ENCODE results near the gene S100A3.

The S100A3 gene

GRCh38 chr1:153572569-153573015, 23.5 kb upstream of the S100A3 start:
- no peak overlapping the region for H3K27ac ChIP-seq (ENCODE audit: low read depth, low read length)
- H3K9me2 ChIP-seq (replicated peaks; ENCODE audit: insufficient read depth, low read length): no peaks in the 10 kb centered on the region
- H3K9me3 ChIP-seq (ENCODE audit: insufficient read depth, low read length): no peaks in the 10 kb centered on the region
- no peaks in the 10 kb centered on the region for H3K27me3 ChIP-seq (ENCODE audit: low read length)
- no peak overlapping the region for H2AFZ ChIP-seq (ENCODE audit: low read depth, low read length, severe bottlenecking)
- H3K4me2 ChIP-seq (ENCODE audit: low read depth, low read length, poor library complexity, severe bottlenecking): no peak overlapping the region
- no peaks in the 10 kb centered on the region for H3K36me3 ChIP-seq (ENCODE audit: low read length)
- no peak overlapping the region for H3K9ac ChIP-seq (ENCODE audit: low read length)
- TF ChIP-seq CTCF (IDR thresholded peaks at IDR 0.05; ENCODE audit: insufficient read depth, low read length, poor library complexity, severe bottlenecking): peak; percentile 69
- no peak for TF ChIP-seq EZH2phosphoT487 (conservative IDR thresholded peaks at IDR 0.05; ENCODE audit: low read length)
- H3F3A ChIP-seq (ENCODE audit: insufficient read depth): no peaks in the 10 kb centered on the region
- H4K20me1 ChIP-seq (ENCODE audit: low read depth, low read length): no peaks in the 10 kb centered on the region
- no peaks in the 10 kb centered on the region for H3K79me2 ChIP-seq (ENCODE audit: insufficient read depth, low read length)
- H3K4me3 ChIP-seq (ENCODE audit: insufficient read depth, low read length, poor library complexity, severe bottlenecking): no peak overlapping the region

- no peak for TF ChIP-seq CTCF (IDR thresholded peaks at IDR 0.05; ENCODE audit: insufficient read depth, low read length, poor library complexity, severe bottlenecking)
- no peak for TF ChIP-seq EZH2phosphoT487 (conservative IDR thresholded peaks at IDR 0.05; ENCODE audit: low read length)
- Histone ChIP-seq H3K9me2 (replicated peaks; ENCODE audit: insufficient read depth, low read length) (no peaks in the 10 kb centered on the region), H3K4me2 (ENCODE audit: low read depth, low read length, poor library complexity, severe bottlenecking) (no peak overlapping the region), H3K4me3 (ENCODE audit: insufficient read depth, low read length, poor library complexity, severe bottlenecking) (no peak overlapping the region), H3F3A (ENCODE audit: insufficient read depth) (no peaks in the 10 kb centered on the region), H3K36me3 (ENCODE audit: low read length) (no peaks in the 10 kb centered on the region), H3K79me2 (ENCODE audit: insufficient read depth, low read length) (no peaks in the 10 kb centered on the region), H3K9me3 (ENCODE audit: insufficient read depth, low read length) (no peaks in the 10 kb centered on the region), H3K27ac (ENCODE audit: low read depth, low read length) (no peak overlapping the region), H3K27me3 (ENCODE audit: low read length) (no peaks in the 10 kb centered on the region), H2AFZ (ENCODE audit: low read depth, low read length, severe bottlenecking) (no peak overlapping the region), H3K9ac (ENCODE audit: low read length) (no peak overlapping the region), H4K20me1 (ENCODE audit: low read depth, low read length) (no peaks in the 10 kb centered on the region)
Measured at GRCh38 chr1:153571706-153572105, 22.6 kb upstream of the S100A3 start.

DNA sequence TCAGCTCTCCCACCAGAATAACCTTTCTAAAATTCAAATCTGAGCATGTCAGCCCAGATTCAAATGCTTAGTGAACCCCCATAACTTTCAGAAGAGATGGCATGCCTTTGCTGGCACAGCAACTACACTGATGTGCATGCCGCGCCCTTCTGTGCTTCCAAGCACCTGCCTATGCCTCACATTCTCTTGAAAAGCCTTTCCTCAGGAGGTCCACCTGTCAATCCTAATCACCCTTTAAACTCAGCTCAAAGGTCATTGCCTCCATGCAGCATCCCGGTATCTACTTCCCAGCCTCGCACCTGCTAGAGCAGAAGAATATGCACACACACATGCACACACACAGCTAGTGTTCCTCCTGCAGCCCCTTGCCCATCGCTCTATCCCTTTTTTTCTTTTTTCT, 21.8 kb upstream of the S100A3 start:
- Histone ChIP-seq H3K9me3 (ENCODE audit: insufficient read depth, low read length) (no peaks in the 10 kb centered on the region), H3K27me3 (ENCODE audit: low read length) (no peaks in the 10 kb centered on the region), H3F3A (ENCODE audit: insufficient read depth) (no peaks in the 10 kb centered on the region), H3K4me2 (ENCODE audit: low read depth, low read length, poor library complexity, severe bottlenecking) (no peak overlapping the region), H3K36me3 (ENCODE audit: low read length) (no peaks in the 10 kb centered on the region), H3K9me2 (replicated peaks; ENCODE audit: insufficient read depth, low read length) (no peaks in the 10 kb centered on the region), H3K9ac (ENCODE audit: low read length) (no peak overlapping the region), H4K20me1 (ENCODE audit: low read depth, low read length) (no peaks in the 10 kb centered on the region), H3K79me2 (ENCODE audit: insufficient read depth, low read length) (no peaks in the 10 kb centered on the region), H3K27ac (ENCODE audit: low read depth, low read length) (no peak overlapping the region), H3K4me3 (ENCODE audit: insufficient read depth, low read length, poor library complexity, severe bottlenecking) (no peak overlapping the region), H2AFZ (ENCODE audit: low read depth, low read length, severe bottlenecking) (no peak overlapping the region)
- TF ChIP-seq CTCF (IDR thresholded peaks at IDR 0.05; ENCODE audit: insufficient read depth, low read length, poor library complexity, severe bottlenecking) (no peak), EZH2phosphoT487 (conservative IDR thresholded peaks at IDR 0.05; ENCODE audit: low read length) (no peak)

All from SU-DHL-6 (cell line).